ENCODE data around the gene DNAH2.

The DNAH2 gene

GRCh38 chr17:7703584-7704479, 13.7 kb upstream of the DNAH2 start:
- no peaks in the 10 kb centered on the region for H3K9me3 ChIP-seq (ENCODE audit: control insufficient read depth, low read length)
- peaks cover 7% of the 10 kb centered on the region for H3K36me3 ChIP-seq (ENCODE audit: control insufficient read depth, insufficient read depth, low read length)
- H3K4me1 ChIP-seq (ENCODE audit: control insufficient read depth, insufficient read depth, low read length, poor library complexity, severe bottlenecking), result peaks cover 23% of the 10 kb centered on the region
- H3K4me3 ChIP-seq (ENCODE audit: extremely low read depth, insufficient read depth, low read length, poor library complexity, severe bottlenecking), result peak overlapping the region; percentile 75
- WGBS, 2 experiments (ENCODE audit: insufficient coverage in 2 of 2), result 7 to 14% methylated on average over 7 to 19 of the region's 24 CpGs
- H3K27ac ChIP-seq (ENCODE audit: low read depth, low read length, severe bottlenecking), result peak overlapping the region; percentile 92

DNA sequence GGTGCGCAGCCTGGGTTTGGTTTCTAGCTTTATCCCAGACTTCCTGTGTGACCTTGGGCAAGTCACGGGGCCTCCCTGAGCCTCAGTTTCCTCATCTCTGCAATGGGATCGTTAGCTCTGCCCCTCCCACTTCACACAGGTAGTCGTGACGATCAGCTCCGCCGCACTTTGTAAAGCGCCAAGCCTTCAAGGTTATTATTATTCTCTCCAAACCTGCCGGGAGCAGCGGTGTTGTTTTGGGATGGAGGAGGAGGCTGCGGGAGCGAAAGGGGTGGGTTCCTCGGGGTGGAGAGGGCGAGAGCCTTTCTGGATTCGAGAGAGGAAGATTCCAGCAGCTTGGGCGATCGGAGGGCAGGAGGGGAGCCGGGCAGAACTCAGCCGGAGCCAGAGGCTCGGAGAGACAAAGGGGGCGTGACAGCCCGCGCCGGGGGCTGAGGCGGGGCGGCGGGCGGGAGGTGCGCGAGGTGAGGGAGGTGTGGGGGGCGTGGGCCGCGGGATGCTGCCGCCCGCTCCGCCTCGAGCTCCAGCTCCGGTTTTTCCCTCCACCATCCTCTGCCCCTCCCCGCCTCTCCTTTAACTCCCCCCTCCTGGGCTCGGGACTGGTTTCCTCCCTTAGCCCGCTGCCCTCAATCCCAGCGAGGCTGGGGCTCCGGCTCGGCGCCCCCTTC, 12.8 kb upstream of the DNAH2 start, which contains the start of gene EFNB3:
TSS of gene EFNB3 (plus strand) at position 602 of the 668 bp plus-strand sequence. CDS start 397 bp downstream, outside the sequence.
- WGBS, 2 experiments (ENCODE audit: insufficient coverage in 2 of 2), result 3 to 5% methylated on average over 13 to 17 of the region's 45 CpGs

GRCh38 chr17:7705269-7706255, 12.0 kb upstream of the DNAH2 start:
- H3K4me1 ChIP-seq (ENCODE audit: control insufficient read depth, insufficient read depth, low read length, poor library complexity, severe bottlenecking), result peaks cover 26% of the 10 kb centered on the region
- 2 to 3% methylated on average over 23 to 24 of the region's 50 CpGs for WGBS, 2 experiments (ENCODE audit: insufficient coverage in 2 of 2)
- H3K27ac ChIP-seq (ENCODE audit: low read depth, low read length, severe bottlenecking), result peak overlapping the region; percentile 37
- peak overlapping the region; percentile 75 for H3K4me3 ChIP-seq (ENCODE audit: extremely low read depth, insufficient read depth, low read length, poor library complexity, severe bottlenecking)
- no peaks in the 10 kb centered on the region for H3K9me3 ChIP-seq (ENCODE audit: control insufficient read depth, low read length)
- peaks cover 17% of the 10 kb centered on the region for H3K36me3 ChIP-seq (ENCODE audit: control insufficient read depth, insufficient read depth, low read length)

More for the DNA sequence above, 12.8 kb upstream of the DNAH2 start, which contains the start of gene EFNB3:
- H3K4me1 ChIP-seq (ENCODE audit: control insufficient read depth, insufficient read depth, low read length, poor library complexity, severe bottlenecking), result peaks cover 23% of the 10 kb centered on the region
- peaks cover 10% of the 10 kb centered on the region for H3K36me3 ChIP-seq (ENCODE audit: control insufficient read depth, insufficient read depth, low read length)
- peak within 1 kb of the TSS; percentile 92 for H3K27ac ChIP-seq (ENCODE audit: low read depth, low read length, severe bottlenecking)
- H3K9me3 ChIP-seq (ENCODE audit: control insufficient read depth, low read length), result no peaks in the 10 kb centered on the region
- H3K4me3 ChIP-seq (ENCODE audit: extremely low read depth, insufficient read depth, low read length, poor library complexity, severe bottlenecking), result peak within 1 kb of the TSS; percentile 75

- peak overlapping the region; percentile 75 for H3K4me3 ChIP-seq (ENCODE audit: extremely low read depth, insufficient read depth, low read length, poor library complexity, severe bottlenecking)
- H3K27ac ChIP-seq (ENCODE audit: low read depth, low read length, severe bottlenecking), result no peak overlapping the region
- peaks cover 15% of the 10 kb centered on the region for H3K36me3 ChIP-seq (ENCODE audit: control insufficient read depth, insufficient read depth, low read length)
- 67 to 83% methylated on average over 1 to 2 of the region's 3 CpGs for WGBS, 2 experiments (ENCODE audit: insufficient coverage in 2 of 2)
- H3K4me1 ChIP-seq (ENCODE audit: control insufficient read depth, insufficient read depth, low read length, poor library complexity, severe bottlenecking), result peaks cover 29% of the 10 kb centered on the region
- H3K9me3 ChIP-seq (ENCODE audit: control insufficient read depth, low read length), result no peaks in the 10 kb centered on the region
Measured at GRCh38 chr17:7706631-7707354, 10.8 kb upstream of the DNAH2 start.

- Histone ChIP-seq H3K4me1 (ENCODE audit: control insufficient read depth, insufficient read depth, low read length, poor library complexity, severe bottlenecking) (peaks cover 29% of the 10 kb centered on the region), H3K4me3 (ENCODE audit: extremely low read depth, insufficient read depth, low read length, poor library complexity, severe bottlenecking) (no peak overlapping the region), H3K9me3 (ENCODE audit: control insufficient read depth, low read length) (no peaks in the 10 kb centered on the region), H3K36me3 (ENCODE audit: control insufficient read depth, insufficient read depth, low read length) (peaks cover 15% of the 10 kb centered on the region), H3K27ac (ENCODE audit: low read depth, low read length, severe bottlenecking) (no peak overlapping the region)
- WGBS, 2 experiments (ENCODE audit: insufficient coverage in 2 of 2), result 85 to 88% methylated on average over 6 to 8 of the region's 9 CpGs
Measured at GRCh38 chr17:7707446-7707845, 10.1 kb upstream of the DNAH2 start.

- WGBS, 2 experiments (ENCODE audit: insufficient coverage in 2 of 2), result 89 to 94% methylated on average over 9 to 19 of the region's 22 CpGs
- Histone ChIP-seq H3K27ac (ENCODE audit: low read depth, low read length, severe bottlenecking) (no peak overlapping the region), H3K9me3 (ENCODE audit: control insufficient read depth, low read length) (no peaks in the 10 kb centered on the region), H3K4me1 (ENCODE audit: control insufficient read depth, insufficient read depth, low read length, poor library complexity, severe bottlenecking) (peaks cover 28% of the 10 kb centered on the region), H3K4me3 (ENCODE audit: extremely low read depth, insufficient read depth, low read length, poor library complexity, severe bottlenecking) (no peak overlapping the region), H3K36me3 (ENCODE audit: control insufficient read depth, insufficient read depth, low read length) (peaks cover 15% of the 10 kb centered on the region)
Measured at GRCh38 chr17:7707858-7708750, 9.4 kb upstream of the DNAH2 start.

- Histone ChIP-seq H3K27ac (ENCODE audit: low read depth, low read length, severe bottlenecking) (no peak overlapping the region), H3K36me3 (ENCODE audit: control insufficient read depth, insufficient read depth, low read length) (peaks cover 15% of the 10 kb centered on the region), H3K9me3 (ENCODE audit: control insufficient read depth, low read length) (no peaks in the 10 kb centered on the region), H3K4me1 (ENCODE audit: control insufficient read depth, insufficient read depth, low read length, poor library complexity, severe bottlenecking) (peaks cover 19% of the 10 kb centered on the region), H3K4me3 (ENCODE audit: extremely low read depth, insufficient read depth, low read length, poor library complexity, severe bottlenecking) (no peak overlapping the region)
- 90% methylated on average over 3 of the region's 11 CpGs; no CpG with 5 or more reads in 1 of the 2 experiments for WGBS, 2 experiments (ENCODE audit: insufficient coverage in 2 of 2)
Measured at GRCh38 chr17:7709031-7709430, 8.5 kb upstream of the DNAH2 start.

DNA sequence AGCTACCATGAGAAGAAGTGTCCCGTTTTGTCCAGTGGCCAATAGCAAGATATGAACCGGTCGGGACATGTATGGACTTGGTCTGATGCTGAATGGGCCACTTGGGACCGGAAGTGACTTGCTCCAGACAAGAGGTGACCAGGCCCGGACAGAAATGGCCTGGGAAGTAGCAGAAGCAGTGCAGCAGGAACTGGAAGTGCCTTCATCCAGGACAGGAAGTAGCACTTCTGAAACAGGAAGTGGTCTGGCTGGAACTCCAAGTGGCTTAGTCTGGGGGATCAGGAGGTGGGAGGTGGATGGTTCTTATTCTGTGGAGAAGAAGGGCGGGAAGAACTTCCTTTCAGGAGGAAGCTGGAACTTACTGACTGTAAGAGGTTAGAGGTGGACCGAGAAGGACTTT, 7.2 kb upstream of the DNAH2 start:
- peaks cover 13% of the 10 kb centered on the region for H3K4me1 ChIP-seq (ENCODE audit: control insufficient read depth, insufficient read depth, low read length, poor library complexity, severe bottlenecking)
- peak overlapping the region; percentile 23 for H3K27ac ChIP-seq (ENCODE audit: low read depth, low read length, severe bottlenecking)
- WGBS, 2 experiments (ENCODE audit: insufficient coverage in 2 of 2), result 85% methylated on average over 6 to 7 of the region's 7 CpGs

More for the DNA sequence above, 7.2 kb upstream of the DNAH2 start:
- Histone ChIP-seq H3K4me3 (ENCODE audit: extremely low read depth, insufficient read depth, low read length, poor library complexity, severe bottlenecking) (no peak overlapping the region), H3K9me3 (ENCODE audit: control insufficient read depth, low read length) (no peaks in the 10 kb centered on the region), H3K36me3 (ENCODE audit: control insufficient read depth, insufficient read depth, low read length) (peaks cover 15% of the 10 kb centered on the region)

Measured in mesodermal cell (in vitro differentiated cells).